Central memory CD8-positive, alpha-beta T cell (primary cell): ENCODE results near the gene UBE2Z.
"Not testable (repeated sequence)": the region's sequence is repeated elsewhere in the genome, so short reads cannot be mapped to it uniquely, and the experiment has no call there.

Experiments used
- ATAC-seq: fragments of 150-1000 bp; cut with Tn5 transposase; replicated peaks from 2 replicates; pipeline ENCODE4 v1.10.0; 2022; ENCODE audit warnings: mild to moderate bottlenecking, moderate FRiP score, moderate number of reproducible peaks; ENCODE audit not compliant: poor library complexity, severe bottlenecking; ENCODE audit errors: extremely low read depth
- DNase-seq, 2 donors: peaks; one replicate each; pipeline ENCODE4 v3.0.0; 2021; ENCODE audit warnings: low spot score in 2 of 2
- H3K27ac Mint-ChIP-seq: one replicate; pipeline ENCODE4 v1.8.0; 2022; ENCODE audit warnings: low read depth, mild to moderate bottlenecking, moderate library complexity, mixed read lengths
- H3K27me3 Mint-ChIP-seq: one replicate; pipeline ENCODE4 v1.8.0; 2022; ENCODE audit warnings: mixed read lengths
- H3K36me3 Mint-ChIP-seq: one replicate; pipeline ENCODE4 v1.8.0; 2022; ENCODE audit warnings: mild to moderate bottlenecking, moderate library complexity, mixed read lengths; ENCODE audit not compliant: insufficient read depth
- H3K4me1 Mint-ChIP-seq: one replicate; pipeline ENCODE4 v1.8.0; 2022; ENCODE audit warnings: mixed read lengths
- H3K4me3 Mint-ChIP-seq: one replicate; pipeline ENCODE4 v1.8.0; 2022; ENCODE audit warnings: mild to moderate bottlenecking, moderate library complexity, mixed read lengths
- H3K9me3 Mint-ChIP-seq: one replicate; pipeline ENCODE4 v1.8.0; 2022; ENCODE audit warnings: mixed read lengths

Gene UBE2Z

GRCh38 chr17:48945261-48945651 lies 37.0 kb downstream of the UBE2Z start:
- H3K27me3 Mint-ChIP-seq, H3K9me3 Mint-ChIP-seq, DNase-seq, ATAC-seq: not testable (repeated sequence)
- Mint-ChIP-seq H3K4me1 (peaks cover 22% of the 10 kb centered on the region), H3K36me3 (peaks cover 24% of the 10 kb centered on the region), H3K27ac (peak overlapping the region; percentile 99), H3K4me3 (peak overlapping the region; percentile 98)

DNA sequence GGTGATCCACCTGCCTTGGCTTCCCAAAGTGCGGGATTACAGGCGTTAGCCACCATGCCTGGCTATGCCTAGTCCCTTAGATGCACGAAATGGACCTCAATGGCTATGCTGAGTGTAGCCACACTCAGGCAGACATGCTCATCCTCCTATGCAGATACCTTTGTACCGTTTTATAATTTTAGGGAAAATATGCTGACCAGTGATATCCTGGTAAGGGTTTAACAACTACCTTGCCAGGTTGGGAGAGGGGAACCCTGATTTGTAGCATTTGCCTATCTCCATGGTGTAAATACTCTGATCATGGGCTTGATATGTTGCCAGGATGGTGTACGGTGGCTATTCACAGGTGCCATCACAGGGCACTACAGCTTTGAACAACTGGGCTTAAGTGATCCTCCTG lies 43.4 kb downstream of the UBE2Z start:
- H3K36me3 Mint-ChIP-seq: peaks cover 4% of the 10 kb centered on the region
- no peak overlapping the region for H3K27ac Mint-ChIP-seq
- peaks cover 3% of the 10 kb centered on the region for H3K4me1 Mint-ChIP-seq
- DNase-seq (no peak), ATAC-seq (no peak)
- H3K4me3 Mint-ChIP-seq: no peak overlapping the region
- H3K9me3 Mint-ChIP-seq: peaks cover 5% of the 10 kb centered on the region
- H3K27me3 Mint-ChIP-seq: peaks cover 20% of the 10 kb centered on the region

- no peaks in the 10 kb centered on the region for H3K36me3 Mint-ChIP-seq
- ATAC-seq: no peak
- H3K4me3 Mint-ChIP-seq: no peak overlapping the region
- H3K27me3 Mint-ChIP-seq: peaks cover 20% of the 10 kb centered on the region
- no peak overlapping the region for H3K27ac Mint-ChIP-seq
- no peak for DNase-seq
- peaks cover 2% of the 10 kb centered on the region for H3K9me3 Mint-ChIP-seq
- peaks cover 8% of the 10 kb centered on the region for H3K4me1 Mint-ChIP-seq
Observed at GRCh38 chr17:48952904-48953303, 44.7 kb downstream of the UBE2Z start.

DNA sequence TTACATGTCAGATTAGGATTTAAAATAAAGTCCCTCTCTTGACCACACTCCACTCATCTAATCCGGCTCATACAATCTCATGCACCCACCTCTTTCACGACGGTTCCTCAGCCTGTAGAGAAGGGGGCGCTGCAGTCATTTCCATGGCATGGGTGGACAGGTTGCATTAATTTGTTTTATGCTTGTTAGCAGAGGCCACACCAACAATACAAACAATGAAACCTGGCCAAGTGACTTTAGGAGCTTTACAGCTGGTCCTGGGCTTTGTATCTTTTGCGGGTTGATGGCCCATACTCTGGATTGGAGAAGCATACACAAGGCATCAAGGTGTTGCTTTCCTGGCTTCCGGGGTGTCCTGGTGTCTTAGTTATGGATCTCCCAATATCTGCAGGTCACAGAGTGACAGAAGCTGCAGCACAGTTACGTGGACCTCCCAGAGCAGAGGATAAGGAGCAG lies 46.1 kb downstream of the UBE2Z start:
- H3K9me3 Mint-ChIP-seq: no peaks in the 10 kb centered on the region
- H3K4me3 Mint-ChIP-seq: no peak overlapping the region
- ATAC-seq: no peak
- H3K36me3 Mint-ChIP-seq: no peaks in the 10 kb centered on the region
- peaks cover 25% of the 10 kb centered on the region for H3K27me3 Mint-ChIP-seq
- no peak for DNase-seq
- peaks cover 8% of the 10 kb centered on the region for H3K4me1 Mint-ChIP-seq
- no peak overlapping the region for H3K27ac Mint-ChIP-seq

DNA sequence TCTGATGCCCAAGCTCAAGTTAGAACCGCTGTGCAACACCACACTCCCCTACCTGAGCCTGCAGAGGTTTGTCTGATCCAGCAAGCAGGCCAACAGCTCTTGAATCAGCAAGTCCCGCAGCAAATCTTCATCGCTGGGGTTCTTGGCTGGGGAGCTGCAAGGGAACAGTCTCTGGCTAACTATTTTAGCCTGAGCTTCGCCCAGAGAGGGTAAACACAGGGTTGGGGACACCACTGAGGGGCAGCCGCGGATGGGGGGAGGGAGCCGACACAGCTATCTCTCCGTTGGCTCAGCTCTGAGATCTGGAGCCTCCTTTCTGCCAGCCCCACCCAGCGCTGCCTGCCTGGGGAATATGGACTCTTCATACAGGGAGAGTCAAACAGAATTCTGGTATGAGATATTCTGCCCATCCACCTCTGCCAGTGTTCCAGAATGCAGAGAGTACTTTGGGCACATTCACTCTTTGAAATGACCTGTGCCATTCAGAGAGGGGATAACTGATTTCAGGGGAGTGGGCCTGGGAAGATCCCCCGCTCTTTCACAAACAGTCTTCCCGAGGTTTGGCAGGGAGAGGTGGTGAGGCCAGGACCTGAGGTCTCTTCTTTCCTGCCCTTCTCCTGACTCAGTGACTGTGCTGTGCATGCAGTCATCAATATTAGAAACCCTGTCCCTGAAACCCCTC lies 52.8 kb downstream of the UBE2Z start:
- no peak overlapping the region for H3K4me3 Mint-ChIP-seq
- H3K27ac Mint-ChIP-seq: no peak overlapping the region
- no peaks in the 10 kb centered on the region for H3K9me3 Mint-ChIP-seq
- H3K27me3 Mint-ChIP-seq: peaks cover 41% of the 10 kb centered on the region
- no peak for ATAC-seq
- H3K36me3 Mint-ChIP-seq: no peaks in the 10 kb centered on the region
- H3K4me1 Mint-ChIP-seq: peaks cover 8% of the 10 kb centered on the region
- DNase-seq: no peak

DNA sequence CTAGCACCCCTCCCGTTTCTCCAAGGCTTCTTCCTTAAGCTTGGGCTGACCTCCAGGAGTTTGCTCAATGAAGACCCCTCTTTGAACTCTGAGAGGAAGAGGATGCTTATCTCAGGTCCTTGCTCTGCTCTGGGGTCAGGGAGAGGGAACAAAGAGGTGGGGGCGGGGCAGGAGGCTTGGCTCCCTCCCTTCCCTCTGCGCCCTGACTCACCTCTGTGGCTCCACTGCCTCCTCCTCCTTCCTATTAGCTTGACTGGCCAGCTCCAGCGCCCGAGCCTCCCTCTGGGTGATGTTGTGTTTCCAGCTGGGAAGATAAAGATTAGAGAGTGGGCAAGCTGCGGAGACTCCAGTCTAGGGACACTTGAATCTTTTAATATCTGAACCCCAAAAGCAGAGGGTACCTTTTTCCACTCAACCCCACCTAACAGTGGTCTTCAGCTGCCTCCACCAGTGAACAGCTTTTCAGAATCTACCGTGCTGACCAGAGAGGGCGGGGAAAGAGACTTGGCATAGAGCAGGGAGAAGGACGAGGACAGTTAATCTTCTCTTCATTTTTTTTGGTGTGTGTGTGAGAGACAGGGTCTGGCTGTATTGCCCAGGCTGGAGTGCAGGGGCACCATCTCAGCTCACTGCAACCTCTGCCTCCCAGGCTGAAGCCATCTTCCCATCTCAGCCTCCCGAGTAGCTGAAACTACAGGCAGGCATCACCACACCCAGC lies 53.5 kb downstream of the UBE2Z start:
- no peak for DNase-seq
- ATAC-seq: no peak
- no peaks in the 10 kb centered on the region for H3K9me3 Mint-ChIP-seq
- peaks cover 4% of the 10 kb centered on the region for H3K4me1 Mint-ChIP-seq
- H3K27ac Mint-ChIP-seq: no peak overlapping the region
- peaks cover 48% of the 10 kb centered on the region for H3K27me3 Mint-ChIP-seq
- H3K36me3 Mint-ChIP-seq: no peaks in the 10 kb centered on the region
- H3K4me3 Mint-ChIP-seq: no peak overlapping the region

GRCh38 chr17:48970224-48970623 lies 62.0 kb downstream of the UBE2Z start:
- no peaks in the 10 kb centered on the region for H3K4me1 Mint-ChIP-seq
- DNase-seq (no peak), ATAC-seq (no peak)
- no peaks in the 10 kb centered on the region for H3K9me3 Mint-ChIP-seq
- no peak overlapping the region for H3K27ac Mint-ChIP-seq
- peaks cover 2% of the 10 kb centered on the region for H3K36me3 Mint-ChIP-seq
- peaks cover 80% of the 10 kb centered on the region for H3K27me3 Mint-ChIP-seq
- no peak overlapping the region for H3K4me3 Mint-ChIP-seq

DNA sequence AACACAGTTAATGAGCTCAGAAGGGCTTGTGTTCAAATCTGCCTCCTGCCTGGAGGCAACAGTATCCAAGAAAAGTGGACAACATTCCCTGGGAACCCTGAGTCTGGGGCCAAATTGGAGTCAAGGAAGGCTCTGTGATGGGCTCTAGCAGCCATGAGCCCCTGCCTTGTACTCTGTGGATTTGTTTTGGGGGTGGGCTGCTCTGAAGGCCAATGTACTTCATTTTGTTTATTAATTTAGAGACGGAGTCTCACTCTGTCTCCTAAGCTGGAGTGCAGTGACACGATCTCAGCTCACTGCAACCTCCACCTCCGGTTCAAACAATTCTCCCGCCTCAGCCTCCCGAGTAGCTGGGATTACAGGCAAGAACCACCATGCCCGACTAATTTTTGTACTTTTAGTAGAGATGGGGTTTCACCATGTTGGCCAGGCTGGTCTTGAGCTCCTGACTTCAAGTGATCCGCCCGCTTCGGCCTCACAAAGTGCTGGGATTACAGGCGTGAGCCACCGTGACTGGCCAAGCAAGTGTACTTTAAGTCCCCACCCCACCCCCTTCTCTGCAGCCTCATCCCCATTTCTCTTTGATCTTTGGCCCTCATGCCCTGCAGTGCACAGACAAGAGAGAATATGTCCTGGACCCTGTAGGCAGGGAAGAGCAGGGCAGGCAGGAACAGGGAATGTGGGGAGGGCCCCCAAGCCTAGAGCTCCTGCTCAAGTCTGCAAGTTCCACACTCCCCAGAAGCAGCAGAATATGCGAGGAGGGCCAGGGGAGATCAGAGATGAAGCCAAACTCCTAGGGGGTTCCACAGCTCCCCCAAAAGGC lies 62.9 kb downstream of the UBE2Z start:
- H3K27me3 Mint-ChIP-seq: peaks cover 77% of the 10 kb centered on the region
- no peaks in the 10 kb centered on the region for H3K4me1 Mint-ChIP-seq
- no peaks in the 10 kb centered on the region for H3K9me3 Mint-ChIP-seq
- DNase-seq (no peak), ATAC-seq (no peak)
- H3K27ac Mint-ChIP-seq: no peak overlapping the region
- peaks cover 2% of the 10 kb centered on the region for H3K36me3 Mint-ChIP-seq
- H3K4me3 Mint-ChIP-seq: no peak overlapping the region

DNA sequence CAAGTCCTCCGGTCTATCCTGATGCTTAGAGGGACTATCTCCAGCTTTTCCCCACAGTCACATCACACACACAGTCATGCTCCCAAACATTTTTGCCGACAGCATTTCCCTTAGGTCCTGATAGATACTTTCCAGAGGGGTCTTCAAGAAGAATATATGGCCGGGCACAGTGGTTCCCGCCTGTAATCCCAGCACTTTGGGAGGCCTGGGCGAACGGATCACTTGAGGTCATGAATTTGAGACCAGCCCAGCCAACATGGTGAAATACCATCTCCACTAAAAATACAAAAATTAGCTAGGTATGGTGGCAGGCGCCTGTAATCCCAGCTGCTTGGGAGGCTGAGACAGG lies 64.5 kb downstream of the UBE2Z start:
- DNase-seq: no peak
- H3K27ac Mint-ChIP-seq: no peak overlapping the region
- no peak overlapping the region for H3K4me3 Mint-ChIP-seq
- ATAC-seq: no peak
- peaks cover 62% of the 10 kb centered on the region for H3K27me3 Mint-ChIP-seq
- no peaks in the 10 kb centered on the region for H3K9me3 Mint-ChIP-seq
- H3K36me3 Mint-ChIP-seq: peaks cover 2% of the 10 kb centered on the region
- no peaks in the 10 kb centered on the region for H3K4me1 Mint-ChIP-seq

DNA sequence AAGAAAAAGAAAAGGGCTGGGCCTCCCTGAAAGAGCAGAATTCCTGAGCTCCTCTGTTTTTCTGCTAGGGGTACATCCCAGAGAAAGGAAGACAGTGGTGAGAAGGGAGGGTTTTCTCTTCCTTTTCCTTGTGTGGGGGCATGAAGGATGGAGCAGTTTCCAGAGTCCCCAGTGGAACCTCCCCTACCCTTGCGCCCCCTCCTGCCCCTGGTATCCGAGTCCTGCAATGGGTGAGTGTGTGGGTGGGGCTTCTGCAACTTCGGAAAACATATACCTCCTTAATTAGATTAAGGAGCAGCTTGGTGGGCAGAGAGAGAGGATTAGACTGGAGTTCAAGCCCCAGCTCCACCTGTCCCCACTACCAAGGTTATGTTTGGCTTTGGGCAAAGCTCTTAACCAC lies 65.6 kb downstream of the UBE2Z start:
- H3K27ac Mint-ChIP-seq: no peak overlapping the region
- DNase-seq (no peak), ATAC-seq (no peak)
- H3K36me3 Mint-ChIP-seq: peaks cover 2% of the 10 kb centered on the region
- H3K9me3 Mint-ChIP-seq: no peaks in the 10 kb centered on the region
- H3K27me3 Mint-ChIP-seq: peaks cover 52% of the 10 kb centered on the region
- no peaks in the 10 kb centered on the region for H3K4me1 Mint-ChIP-seq
- H3K4me3 Mint-ChIP-seq: no peak overlapping the region
